Measurements from ENCODE around the gene TMEM171. TPM values are rescaled to one million over a fixed set of nuclear protein-coding genes. Genes with fewer than 3 reads are reported as not detected.

TMEM171 gene
- total RNA-seq, 2 experiments from 2014 or later = not detected

DNA sequence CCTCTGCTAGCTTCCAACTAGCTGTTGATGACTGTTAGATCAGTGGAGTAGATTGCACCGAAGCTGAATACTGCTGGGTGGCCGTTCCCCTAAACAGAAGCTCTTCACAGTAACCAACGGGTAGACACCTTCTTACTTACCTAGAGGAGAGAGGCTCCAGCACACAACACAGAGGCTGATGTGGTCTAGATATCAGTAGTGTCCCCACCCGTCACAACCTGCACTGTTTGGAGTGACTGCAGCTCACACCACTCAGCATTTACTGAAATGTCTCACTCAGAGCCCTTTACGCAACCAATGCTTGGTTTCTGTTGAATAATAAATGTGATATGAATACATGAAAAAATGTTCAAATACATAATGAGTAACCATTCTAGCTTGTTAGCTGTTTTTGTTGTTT is 57.9 kb downstream of the TMEM171 start:
- ATAC-seq (ENCODE audit: poor library complexity) (no peak), DNase-seq (no peak)
- Mint-ChIP-seq H3K27ac (no peak overlapping the region), H3K4me1 (ENCODE audit: low read depth) (no peaks in the 10 kb centered on the region), H3K9me3 (no peaks in the 10 kb centered on the region), H3K36me3 (ENCODE audit: low read depth) (no peaks in the 10 kb centered on the region), H3K4me3 (no peak overlapping the region), H3K27me3 (peaks cover 92% of the 10 kb centered on the region)
- ChIA-PET CTCF (no interaction called here), POLR2A (no interaction called here)
- TF ChIP-seq, protein P1, sequence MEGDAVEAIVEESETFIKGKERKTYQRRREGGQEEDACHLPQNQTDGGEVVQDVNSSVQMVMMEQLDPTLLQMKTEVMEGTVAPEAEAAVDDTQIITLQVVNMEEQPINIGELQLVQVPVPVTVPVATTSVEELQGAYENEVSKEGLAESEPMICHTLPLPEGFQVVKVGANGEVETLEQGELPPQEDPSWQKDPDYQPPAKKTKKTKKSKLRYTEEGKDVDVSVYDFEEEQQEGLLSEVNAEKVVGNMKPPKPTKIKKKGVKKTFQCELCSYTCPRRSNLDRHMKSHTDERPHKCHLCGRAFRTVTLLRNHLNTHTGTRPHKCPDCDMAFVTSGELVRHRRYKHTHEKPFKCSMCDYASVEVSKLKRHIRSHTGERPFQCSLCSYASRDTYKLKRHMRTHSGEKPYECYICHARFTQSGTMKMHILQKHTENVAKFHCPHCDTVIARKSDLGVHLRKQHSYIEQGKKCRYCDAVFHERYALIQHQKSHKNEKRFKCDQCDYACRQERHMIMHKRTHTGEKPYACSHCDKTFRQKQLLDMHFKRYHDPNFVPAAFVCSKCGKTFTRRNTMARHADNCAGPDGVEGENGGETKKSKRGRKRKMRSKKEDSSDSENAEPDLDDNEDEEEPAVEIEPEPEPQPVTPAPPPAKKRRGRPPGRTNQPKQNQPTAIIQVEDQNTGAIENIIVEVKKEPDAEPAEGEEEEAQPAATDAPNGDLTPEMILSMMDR (IDR thresholded peaks at IDR 0.05) = no peak
- Histone ChIP-seq H3K36me3 (ENCODE audit: insufficient read depth, low read length) (no peaks in the 10 kb centered on the region), H3K27ac (ENCODE audit: low read depth in 1 of 2, low read length in 2 of 2) (no peak overlapping the region), H3K9me3 (ENCODE audit: control insufficient read depth in 1 of 2, insufficient read depth in 1 of 2, low read length in 2 of 2) (no peaks in the 10 kb centered on the region), H3K4me3 (ENCODE audit: low read length) (no peak overlapping the region), H3K27me3 (ENCODE audit: control insufficient read depth in 1 of 2, insufficient read depth in 2 of 2, low read length in 2 of 2) (peaks cover 32 to 72% of the 10 kb centered on the region in 2 experiments), H3K4me1 (ENCODE audit: insufficient read depth, low read length) (no peaks in the 10 kb centered on the region)
- intact Hi-C loops (cut with DNase I, micrococcal nuclease) = no loop called here

- peaks cover 31 to 72% of the 10 kb centered on the region in 2 experiments for H3K27me3 ChIP-seq (ENCODE audit: control insufficient read depth in 1 of 2, insufficient read depth in 2 of 2, low read length in 2 of 2)
- intact Hi-C loops (cut with DNase I, micrococcal nuclease) = no loop called here
- ChIA-PET CTCF (no interaction called here), POLR2A (no interaction called here)
- no peak overlapping the region for H3K27ac ChIP-seq (ENCODE audit: low read depth in 1 of 2, low read length in 2 of 2)
- no peaks in the 10 kb centered on the region for H3K9me3 Mint-ChIP-seq
- TF ChIP-seq, protein P1 (IDR thresholded peaks at IDR 0.05) = no peak
- H3K4me1 ChIP-seq (ENCODE audit: insufficient read depth, low read length) = no peaks in the 10 kb centered on the region
- H3K9me3 ChIP-seq (ENCODE audit: control insufficient read depth in 1 of 2, insufficient read depth in 1 of 2, low read length in 2 of 2) = peaks cover 4 to 9% of the 10 kb centered on the region in 2 experiments
- H3K4me3 Mint-ChIP-seq = no peak overlapping the region
- H3K36me3 Mint-ChIP-seq (ENCODE audit: low read depth) = no peaks in the 10 kb centered on the region
- ATAC-seq (ENCODE audit: poor library complexity) (no peak), DNase-seq (no peak)
- no peak overlapping the region for H3K27ac Mint-ChIP-seq
- H3K27me3 Mint-ChIP-seq = peaks cover 90% of the 10 kb centered on the region
- no peaks in the 10 kb centered on the region for H3K4me1 Mint-ChIP-seq (ENCODE audit: low read depth)
- no peak overlapping the region for H3K4me3 ChIP-seq (ENCODE audit: low read length)
- H3K36me3 ChIP-seq (ENCODE audit: insufficient read depth, low read length) = no peaks in the 10 kb centered on the region
Measured at GRCh38 chr5:73179730-73180129, 59.4 kb downstream of the TMEM171 start.

GRCh38 chr5:73180566-73180965 is 60.2 kb downstream of the TMEM171 start:
- peaks cover 30 to 64% of the 10 kb centered on the region in 2 experiments for H3K27me3 ChIP-seq (ENCODE audit: control insufficient read depth in 1 of 2, insufficient read depth in 2 of 2, low read length in 2 of 2)
- intact Hi-C loops (cut with DNase I, micrococcal nuclease) = no loop called here
- no peaks in the 10 kb centered on the region for H3K36me3 ChIP-seq (ENCODE audit: insufficient read depth, low read length)
- no peak overlapping the region for H3K27ac Mint-ChIP-seq
- H3K4me1 Mint-ChIP-seq (ENCODE audit: low read depth) = no peaks in the 10 kb centered on the region
- no peak overlapping the region for H3K27ac ChIP-seq (ENCODE audit: low read depth in 1 of 2, low read length in 2 of 2)
- H3K36me3 Mint-ChIP-seq (ENCODE audit: low read depth) = no peaks in the 10 kb centered on the region
- TF ChIP-seq, protein P1 (IDR thresholded peaks at IDR 0.05) = no peak
- H3K4me3 ChIP-seq (ENCODE audit: low read length) = no peak overlapping the region
- no peak overlapping the region for H3K4me3 Mint-ChIP-seq
- peaks cover 86% of the 10 kb centered on the region for H3K27me3 Mint-ChIP-seq
- peaks cover 2% of the 10 kb centered on the region for H3K9me3 Mint-ChIP-seq
- CTCF ChIA-PET = no interaction called here
- H3K4me1 ChIP-seq (ENCODE audit: insufficient read depth, low read length) = no peaks in the 10 kb centered on the region
- no peak for ATAC-seq (ENCODE audit: poor library complexity)
- POLR2A ChIA-PET = no interaction called here
- no peak for DNase-seq
- H3K9me3 ChIP-seq (ENCODE audit: control insufficient read depth in 1 of 2, insufficient read depth in 1 of 2, low read length in 2 of 2) = peaks cover 4 to 11% of the 10 kb centered on the region in 2 experiments

Other genes starting within 250 kb of the TMEM171 start
- gene FCHO2, start 164.5 kb upstream of the TMEM171 start, total RNA-seq = 1 to 10 TPM; 2.0 to 2.6 TPM
- gene TMEM174, start 52.6 kb downstream of the TMEM171 start, total RNA-seq = not detected

Data from CD4-positive, alpha-beta T cell (primary cell).